Right atrium auricular region (tissue), 2 donors: ENCODE data around the gene DROSHA. TPM values are rescaled to one million over a fixed set of nuclear protein-coding genes. Genes with fewer than 3 reads are reported as not detected.

Experiments used
- DNase-seq: peaks from one replicate; pipeline ENCODE4 v3.0.0-alpha.2; 2019; ENCODE audit warnings: low spot score
- H3K27ac ChIP-seq, 2 donors: fragments of 200-600 bp; sonication (generic); 1 replicate in 1 of 2; 2 replicates in 1 of 2; pipeline ENCODE4 v1.5.1; 2016 to 2019
- H3K27me3 ChIP-seq, 2 donors: fragments of 200-600 bp; sonication (generic); one replicate each; pipeline versions ENCODE4 v1.5.1 to v1.6.0; 2017 to 2019
- H3K36me3 ChIP-seq: fragments of 200-600 bp; sonication (generic); one replicate; pipeline ENCODE4 v1.5.1; 2016
- H3K4me1 ChIP-seq, 2 donors: fragments of 200-600 bp; sonication (generic); one replicate each; pipeline versions ENCODE4 v1.5.1 to v1.6.0; 2017 to 2019
- H3K4me3 ChIP-seq, 2 donors: fragments of 200-600 bp; sonication (generic); 1 replicate in 1 of 2; 2 replicates in 1 of 2; pipeline ENCODE4 v1.5.1; 2017 to 2019; ENCODE audit warnings: mild to moderate bottlenecking in 1 of 2, moderate library complexity in 1 of 2
- H3K9me3 ChIP-seq, 2 donors: fragments of 200-600 bp; sonication (generic); one replicate each; pipeline ENCODE4 v1.5.1; 2019
- CTCF ChIP-seq, 2 donors: fragments of 200-600 bp; sonication (generic); IDR thresholded peaks; one replicate each; pipeline ENCODE4 v1.5.1; 2019; ENCODE audit warnings: antibody characterized with exemption in 2 of 2
- total RNA-seq, 2 donors: library from RNA; depleted of rRNA; stranded (reverse); fragments of >200 nt; gene quantifications; one replicate each; pipeline ENCODE4 v1.1.0, GENCODE V29; 2016

The DROSHA gene
- total RNA-seq, 2 donors from 2014 or later, result 27.3 to 28.5 TPM

- peaks cover 0 to 14% of the 10 kb centered on the region in 2 donors for H3K9me3 ChIP-seq
- TF ChIP-seq CTCF (IDR thresholded peaks at IDR 0.05), result no peak
These were observed 76.7 kb downstream of the DROSHA start for GRCh38 chr5:31455172-31455571.

GRCh38 chr5:31453522-31453921 lies 78.4 kb downstream of the DROSHA start:
- Histone ChIP-seq H3K27ac (no peak overlapping the region), H3K4me1 (no peaks in the 10 kb centered on the region), H3K9me3 (peaks cover 0 to 14% of the 10 kb centered on the region in 2 donors), H3K27me3 (no peaks in the 10 kb centered on the region), H3K36me3 (peaks cover 42% of the 10 kb centered on the region), H3K4me3 (no peak overlapping the region)
- no peak for TF ChIP-seq CTCF (IDR thresholded peaks at IDR 0.05)
- DNase-seq, result no peak

More at GRCh38 chr5:31455172-31455571, 76.7 kb downstream of the DROSHA start:
- DNase-seq, result no peak
- Histone ChIP-seq H3K27me3 (no peaks in the 10 kb centered on the region), H3K27ac (no peak overlapping the region), H3K4me3 (no peak overlapping the region), H3K36me3 (peaks cover 41% of the 10 kb centered on the region), H3K4me1 (no peaks in the 10 kb centered on the region)

- H3K36me3 ChIP-seq, result peaks cover 42% of the 10 kb centered on the region
- no peak overlapping the region for H3K27ac ChIP-seq
- H3K9me3 ChIP-seq, result peaks cover 0 to 14% of the 10 kb centered on the region in 2 donors
- no peak overlapping the region for H3K4me3 ChIP-seq
- H3K27me3 ChIP-seq, result no peaks in the 10 kb centered on the region
- no peaks in the 10 kb centered on the region for H3K4me1 ChIP-seq
- DNase-seq, result no peak
- TF ChIP-seq CTCF (IDR thresholded peaks at IDR 0.05), result no peak
These were observed 79.6 kb downstream of the DROSHA start for GRCh38 chr5:31452314-31452713.

GRCh38 chr5:31449962-31450361 lies 81.9 kb downstream of the DROSHA start:
- peaks cover 35% of the 10 kb centered on the region for H3K36me3 ChIP-seq
- no peak for TF ChIP-seq CTCF (IDR thresholded peaks at IDR 0.05)
- DNase-seq, result no peak
- no peaks in the 10 kb centered on the region for H3K27me3 ChIP-seq
- peaks cover 0 to 2% of the 10 kb centered on the region in 2 donors for H3K9me3 ChIP-seq
- H3K27ac ChIP-seq, result no peak overlapping the region
- no peak overlapping the region for H3K4me3 ChIP-seq
- H3K4me1 ChIP-seq, result no peaks in the 10 kb centered on the region

- no peaks in the 10 kb centered on the region for H3K9me3 ChIP-seq
- no peaks in the 10 kb centered on the region for H3K4me1 ChIP-seq
- no peak for DNase-seq
- no peak for TF ChIP-seq CTCF (IDR thresholded peaks at IDR 0.05)
- H3K27me3 ChIP-seq, result no peaks in the 10 kb centered on the region
- H3K4me3 ChIP-seq, result no peak overlapping the region
- H3K36me3 ChIP-seq, result peaks cover 36% of the 10 kb centered on the region
- no peak overlapping the region for H3K27ac ChIP-seq
These were observed 82.7 kb downstream of the DROSHA start for GRCh38 chr5:31449174-31449573.

GRCh38 chr5:31445041-31445600 lies 86.8 kb downstream of the DROSHA start:
- TF ChIP-seq CTCF (IDR thresholded peaks at IDR 0.05), result no peak
- peaks cover 20% of the 10 kb centered on the region for H3K36me3 ChIP-seq
- no peaks in the 10 kb centered on the region for H3K9me3 ChIP-seq
- no peaks in the 10 kb centered on the region for H3K4me1 ChIP-seq
- H3K27me3 ChIP-seq, result no peaks in the 10 kb centered on the region
- H3K4me3 ChIP-seq, result no peak overlapping the region
- no peak overlapping the region for H3K27ac ChIP-seq
- no peak for DNase-seq
